K562 (cell line): ENCODE data around the gene MEIS1. TPM values are rescaled to one million over a fixed set of nuclear protein-coding genes. Genes with fewer than 3 reads are reported as not detected.

ENCODE experiments used
- ATAC-seq: fragments of 200-7000 bp; cut with Tn5 transposase; 3 replicates; pipeline ENCODE4 v1.9.1; 2020; ENCODE audit warnings: moderate library complexity
- BruUV-seq: library from RNA; stranded (reverse); fragments of 400-500 nt; replicated peaks from 2 replicates; lab custom pipeline; 2021; lab: Mats Ljungman, UMichigan
- CTCF ChIA-PET: fragments of 300-600 bp; formaldehyde crosslinking; extraction: SDS; loops from one replicate; lab custom pipeline; 2021; ENCODE audit warnings: low intra/inter-chr PET ratio; lab: Yijun Ruan, JAX
- POLR2A ChIA-PET: fragments of 300-600, 350-650 bp; sonication (Branson Sonifier 250); formaldehyde crosslinking; extraction: SDS; loops from one replicate; lab custom pipeline; 2021; ENCODE audit warnings: antibody characterized with exemption, inconsistent platforms; lab: Yijun Ruan, JAX
- DNase-seq, 4 experiments: peaks; one replicate each; pipeline versions ENCODE4 v3.0.0 to v3.0.0-alpha.2; 2011 to 2018; ENCODE audit warnings: low spot score in 3 of 4, mixed read lengths in 3 of 4; ENCODE audit errors: extremely low read depth in 1 of 4
- FAIRE-seq: peaks from 2 replicates; lab custom pipeline; 2011; peaks lifted over from hg19 to GRCh38; lab: Jason Lieb, UNC
- H2AFZ ChIP-seq: 2 replicates; pipeline ENCODE4 v1.6.0; 2011; ENCODE audit warnings: low read depth, low read length, control low read depth, inconsistent platforms
- H3K27ac ChIP-seq: fragments of 200-600 bp; 3 replicates; pipeline ENCODE4 v1.8.0; 2011; ENCODE audit warnings: low read depth, mild to moderate bottlenecking, control low read depth, inconsistent platforms, low read length, moderate library complexity, mixed read lengths; ENCODE audit errors: extremely low read depth
- H3K27me3 ChIP-seq, 2 experiments: fragments of 300-600 bp in 1 of 2; 2 replicates in 1 of 2; 3 replicates in 1 of 2; pipeline versions ENCODE4 v1.6.0 to v1.8.0; 2011; ENCODE audit warnings: inconsistent platforms in 2 of 2, low read length in 2 of 2, mild to moderate bottlenecking in 1 of 2, mixed read lengths in 1 of 2, moderate library complexity in 1 of 2; ENCODE audit not compliant: control insufficient read depth in 2 of 2, insufficient read depth in 2 of 2
- H3K36me3 ChIP-seq: fragments of 300-600 bp; 3 replicates; pipeline ENCODE4 v1.8.0; 2011; ENCODE audit warnings: mild to moderate bottlenecking, low read length, inconsistent platforms; ENCODE audit not compliant: control insufficient read depth, insufficient read depth
- H3K4me1 ChIP-seq, 2 experiments: fragments of 200-600 bp in 1 of 2; replicated peaks in 1 of 2; 2 replicates in 1 of 2; 3 replicates in 1 of 2; pipeline versions ENCODE4 v1.5.1 to v1.8.0; 2011; ENCODE audit warnings: inconsistent platforms in 2 of 2, low read length in 2 of 2, mild to moderate bottlenecking in 1 of 2, mixed read lengths in 1 of 2, moderate library complexity in 1 of 2; ENCODE audit not compliant: control insufficient read depth in 2 of 2, insufficient read depth in 2 of 2
- H3K4me2 ChIP-seq: 2 replicates; pipeline ENCODE4 v1.6.1; 2011; ENCODE audit warnings: low read length, control low read depth, inconsistent platforms, mixed read lengths; ENCODE audit not compliant: insufficient read depth
- H3K4me3 ChIP-seq: fragments of 200-600 bp; sonication (generic), shearing (Covaris generic); 2 replicates; pipeline ENCODE4 v1.5.1; 2016; ENCODE audit warnings: control low read depth, inconsistent platforms
- H3K79me2 ChIP-seq: fragments of 200-600 bp; 3 replicates; pipeline ENCODE4 v1.8.0; 2011; ENCODE audit warnings: low read length, inconsistent platforms; ENCODE audit not compliant: control insufficient read depth, insufficient read depth
- H3K9ac ChIP-seq, 2 experiments: 2 replicates each; pipeline versions ENCODE4 v1.6.0 to v1.6.1; 2011; ENCODE audit warnings: low read depth in 2 of 2, low read length in 2 of 2, control low read depth in 1 of 2, inconsistent platforms in 1 of 2, mild to moderate bottlenecking in 1 of 2, mixed read lengths in 1 of 2; ENCODE audit not compliant: insufficient read depth in 1 of 2
- H3K9me1 ChIP-seq: one replicate; pipeline ENCODE4 v1.6.0; 2011; ENCODE audit warnings: inconsistent platforms, mild to moderate bottlenecking, low read length, moderate library complexity; ENCODE audit not compliant: control insufficient read depth, insufficient read depth
- H3K9me3 ChIP-seq: replicated peaks from 2 replicates; pipeline ENCODE4 v1.5.1; 2011; ENCODE audit warnings: low read depth, low read length, inconsistent platforms; ENCODE audit not compliant: control insufficient read depth, insufficient read depth
- H4K20me1 ChIP-seq: replicated peaks from 2 replicates; pipeline ENCODE4 v1.6.1; 2011; ENCODE audit warnings: low read length, inconsistent platforms, mixed read lengths; ENCODE audit not compliant: control insufficient read depth, insufficient read depth
- CAMTA2 ChIP-seq: fragments of 250-450 bp; sonication (Bioruptor Pico); conservative IDR thresholded peaks from 2 replicates; pipeline ENCODE4 v1.5.1; 2022
- ELF1 ChIP-seq: fragments of 200-800 bp; sonication (Bioruptor generic); IDR thresholded peaks from 2 replicates; pipeline ENCODE4 v1.6.1; 2016; ENCODE audit warnings: missing genetic modification characterization, missing compliant biosample characterization
- HNRNPL ChIP-seq: fragments of 200-400 bp; formaldehyde crosslinking; IDR thresholded peaks from 2 replicates; pipeline ENCODE4 v1.6.1; 2017; ENCODE audit warnings: low read depth, mild to moderate bottlenecking, low read length
- NR4A1 ChIP-seq, 2 experiments: fragments of 250-450 bp in 1 of 2; fragments of 450-650 bp in 1 of 2; sonication (Bioruptor Pico) in 1 of 2; IDR thresholded peaks; 2 replicates each; pipeline versions ENCODE4 v1.4.0 to v1.6.1; 2016 to 2020; ENCODE audit warnings: mild to moderate bottlenecking in 2 of 2, missing compliant biosample characterization in 1 of 2, missing genetic modification characterization in 1 of 2, moderate library complexity in 1 of 2
- POLR2B ChIP-seq: fragments of 450-650 bp; IDR thresholded peaks from 2 replicates; pipeline ENCODE4 v1.6.1; 2018; ENCODE audit warnings: low read depth; ENCODE audit not compliant: partially characterized antibody
- SMARCB1 ChIP-seq: IDR thresholded peaks from 2 replicates; pipeline ENCODE4 v1.6.1; 2011; ENCODE audit warnings: improper control_type of control experiment, low read depth; ENCODE audit not compliant: insufficient read length
- TAF1 ChIP-seq: IDR thresholded peaks from 2 replicates; pipeline ENCODE4 v1.6.1; 2011; ENCODE audit warnings: mild to moderate bottlenecking, low read length, moderate library complexity; ENCODE audit not compliant: insufficient read depth, control insufficient read depth, severe bottlenecking; ENCODE audit errors: extremely low read depth
- YBX1 ChIP-seq: fragments of 450-650 bp; IDR thresholded peaks from 2 replicates; pipeline ENCODE4 v1.7.1; 2016; ENCODE audit warnings: mild to moderate bottlenecking
- ZBTB33 ChIP-seq: sonication (generic); formaldehyde crosslinking; IDR thresholded peaks from 2 replicates; pipeline ENCODE4 v1.8.1; 2023; ENCODE audit warnings: mild to moderate bottlenecking, missing genetic modification reagents
- whole genome bisulfite sequencing: fragments of 100-300 bp; shearing (Covaris generic); methylation state at CpG from one replicate; pipeline ENCODE4 v1.1.6; 2016; ENCODE audit warnings: low coverage, mixed read lengths; ENCODE audit not compliant: insufficient coverage; ENCODE audit errors: missing lambda C conversion rate; 5-methylcytosine and 5-hydroxymethylcytosine counted together
- in situ Hi-C: fragments of 300-500 bp; cut with MboI; formaldehyde crosslinking; loops from 4 replicates; pipeline ENCODE4 v1.15.0; 2018; ENCODE audit warnings: inconsistent platforms, mixed read lengths
- intact Hi-C: fragments of 100-400 bp; cut with micrococcal nuclease; formaldehyde crosslinking; loops from 2 replicates; pipeline ENCODE4 v1.14.2; 2022
- polyA plus RNA-seq, 8 experiments: library from polyadenylated mRNA; depleted of rRNA in 4 of 8; stranded (reverse) in 5 of 8; unstranded in 3 of 8; fragments of >200 nt; fragmentation: Nextera tagmentation in 2 of 8; fragmentation: Illumina TruSeq in 1 of 8; extraction: Ambion mirVana in 2 of 8; extraction: Trizol in 1 of 8; gene quantifications; 2 replicates each; pipeline versions ENCODE4 v1.2.1 to v1.2.3, GENCODE V29; 2011 to 2014; ENCODE audit warnings: inconsistent platforms in 1 of 8, missing spikeins in 1 of 8
- total RNA-seq, 7 experiments: library from RNA; depleted of rRNA in 6 of 7; stranded (reverse); fragments of >200 nt in 6 of 7; fragmentation: Illumina TruSeq in 2 of 7; extraction: Trizol in 2 of 7; gene quantifications; 2 replicates each; pipeline versions ENCODE4 v1.2.1 to v1.2.3, GENCODE V29; 2011 to 2021; ENCODE audit warnings: low replicate concordance in 1 of 7
- TF ChIP-seq, protein P1 (sequence below): fragments of 450-650 bp; IDR thresholded peaks from 2 replicates; pipeline ENCODE4 v1.6.1; 2014; ENCODE audit warnings: low read depth, mild to moderate bottlenecking, moderate library complexity, borderline replicate concordance
- TF ChIP-seq, protein P2 (sequence below): IDR thresholded peaks from 2 replicates; pipeline ENCODE4 v1.6.1; 2011; ENCODE audit warnings: borderline replicate concordance, low read depth, mild to moderate bottlenecking, moderate library complexity, low read length; ENCODE audit not compliant: insufficient read depth, poor library complexity, severe bottlenecking
- TF ChIP-seq, protein P3 (sequence below): fragments of 250-450 bp; sonication (Bioruptor Pico); IDR thresholded peaks from 2 replicates; pipeline ENCODE4 v1.8.0; 2022; ENCODE audit warnings: moderate library complexity, mild to moderate bottlenecking, inconsistent platforms
- TF ChIP-seq, protein P4 (sequence below): sonication (generic); formaldehyde crosslinking; IDR thresholded peaks from 2 replicates; pipeline ENCODE4 v1.5.0; 2020; ENCODE audit warnings: missing genetic modification reagents

Gene MEIS1
- total and polyA plus RNA-seq, 9 of the 15 experiments (the other 6 are each of a cell fraction or from before 2014, with no cell fraction given) = 2.3 to 9.0 (median 5.9) TPM

GRCh38 chr2:66461001-66461663 is 26.2 kb downstream of the MEIS1 start:
- CTCF ChIA-PET = no interaction called here

More at GRCh38 chr2:66461001-66461663, 26.2 kb downstream of the MEIS1 start:
- no peak for FAIRE-seq
- no peak for ATAC-seq
- no peak overlapping the region for H3K27ac ChIP-seq
- no peak for TF ChIP-seq ZBTB33 (CRISPR knock-in tag)
- no peak for TF ChIP-seq HNRNPL
- TF ChIP-seq YBX1 = no peak
- no peak for TF ChIP-seq NR4A1 (CRISPR knock-in tag; IDR thresholded peaks at IDR 0.05)
- no peak for TF ChIP-seq NR4A1 (tag; IDR thresholded peaks at IDR 0.05)
- TF ChIP-seq TAF1 = no peak
- TF ChIP-seq, protein P1, sequence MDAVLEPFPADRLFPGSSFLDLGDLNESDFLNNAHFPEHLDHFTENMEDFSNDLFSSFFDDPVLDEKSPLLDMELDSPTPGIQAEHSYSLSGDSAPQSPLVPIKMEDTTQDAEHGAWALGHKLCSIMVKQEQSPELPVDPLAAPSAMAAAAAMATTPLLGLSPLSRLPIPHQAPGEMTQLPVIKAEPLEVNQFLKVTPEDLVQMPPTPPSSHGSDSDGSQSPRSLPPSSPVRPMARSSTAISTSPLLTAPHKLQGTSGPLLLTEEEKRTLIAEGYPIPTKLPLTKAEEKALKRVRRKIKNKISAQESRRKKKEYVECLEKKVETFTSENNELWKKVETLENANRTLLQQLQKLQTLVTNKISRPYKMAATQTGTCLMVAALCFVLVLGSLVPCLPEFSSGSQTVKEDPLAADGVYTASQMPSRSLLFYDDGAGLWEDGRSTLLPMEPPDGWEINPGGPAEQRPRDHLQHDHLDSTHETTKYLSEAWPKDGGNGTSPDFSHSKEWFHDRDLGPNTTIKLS = no peak
- TF ChIP-seq, protein P2, sequence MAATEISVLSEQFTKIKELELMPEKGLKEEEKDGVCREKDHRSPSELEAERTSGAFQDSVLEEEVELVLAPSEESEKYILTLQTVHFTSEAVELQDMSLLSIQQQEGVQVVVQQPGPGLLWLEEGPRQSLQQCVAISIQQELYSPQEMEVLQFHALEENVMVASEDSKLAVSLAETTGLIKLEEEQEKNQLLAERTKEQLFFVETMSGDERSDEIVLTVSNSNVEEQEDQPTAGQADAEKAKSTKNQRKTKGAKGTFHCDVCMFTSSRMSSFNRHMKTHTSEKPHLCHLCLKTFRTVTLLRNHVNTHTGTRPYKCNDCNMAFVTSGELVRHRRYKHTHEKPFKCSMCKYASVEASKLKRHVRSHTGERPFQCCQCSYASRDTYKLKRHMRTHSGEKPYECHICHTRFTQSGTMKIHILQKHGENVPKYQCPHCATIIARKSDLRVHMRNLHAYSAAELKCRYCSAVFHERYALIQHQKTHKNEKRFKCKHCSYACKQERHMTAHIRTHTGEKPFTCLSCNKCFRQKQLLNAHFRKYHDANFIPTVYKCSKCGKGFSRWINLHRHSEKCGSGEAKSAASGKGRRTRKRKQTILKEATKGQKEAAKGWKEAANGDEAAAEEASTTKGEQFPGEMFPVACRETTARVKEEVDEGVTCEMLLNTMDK = no peak
- TF ChIP-seq ELF1 (tag) = no peak
- no peak for TF ChIP-seq CAMTA2
- TF ChIP-seq SMARCB1 = no peak
- TF ChIP-seq, protein P3, sequence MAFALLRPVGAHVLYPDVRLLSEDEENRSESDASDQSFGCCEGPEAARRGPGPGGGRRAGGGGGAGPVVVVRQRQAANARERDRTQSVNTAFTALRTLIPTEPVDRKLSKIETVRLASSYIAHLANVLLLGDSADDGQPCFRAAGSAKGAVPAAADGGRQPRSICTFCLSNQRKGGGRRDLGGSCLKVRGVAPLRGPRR (CRISPR knock-in tag) = no peak
- TF ChIP-seq, protein P4, sequence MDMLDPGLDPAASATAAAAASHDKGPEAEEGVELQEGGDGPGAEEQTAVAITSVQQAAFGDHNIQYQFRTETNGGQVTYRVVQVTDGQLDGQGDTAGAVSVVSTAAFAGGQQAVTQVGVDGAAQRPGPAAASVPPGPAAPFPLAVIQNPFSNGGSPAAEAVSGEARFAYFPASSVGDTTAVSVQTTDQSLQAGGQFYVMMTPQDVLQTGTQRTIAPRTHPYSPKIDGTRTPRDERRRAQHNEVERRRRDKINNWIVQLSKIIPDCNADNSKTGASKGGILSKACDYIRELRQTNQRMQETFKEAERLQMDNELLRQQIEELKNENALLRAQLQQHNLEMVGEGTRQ (CRISPR knock-in tag) = no peak
- no peak for TF ChIP-seq POLR2B
- TF ChIP-seq, all 486 proteins: peak for 0
- in situ Hi-C loops = no loop called here
- Histone ChIP-seq H4K20me1 (no peaks in the 10 kb centered on the region), H3K9me3 (no peaks in the 10 kb centered on the region), H2AFZ (no peak overlapping the region), H3K36me3 (no peaks in the 10 kb centered on the region; the same call in 2 of the 3 replicates), H3K79me2 (no peaks in the 10 kb centered on the region), H3K9ac (no peak overlapping the region), H3K4me1 (peaks cover 0 to 11% of the 10 kb centered on the region in 2 experiments; a peak in 2 of 5 replicates), H3K4me3 (no peak overlapping the region), H3K4me2 (no peak overlapping the region), H3K27me3 (no peaks in the 10 kb centered on the region), H3K9me1 (no peaks in the 10 kb centered on the region)
- WGBS = 45% methylated on average over 3 of the region's 3 CpGs
- POLR2A ChIA-PET = interaction anchor here (1.0 kb wide), 1 partner anchor 11 kb away, joined by 4 read pairs; no protein-coding TSS in a partner anchor
- DNase-seq = no peak
- BruUV-seq = no TSS peak
- intact Hi-C loops = no loop called here
